Measurements from ENCODE around the gene OR2W3. TPM values are rescaled to one million over a fixed set of nuclear protein-coding genes. Genes with fewer than 3 reads are reported as not detected.

The OR2W3 gene
- total RNA-seq, 1 experiment from 2014 or later: not detected

- Histone ChIP-seq H3K4me1 (replicated peaks; ENCODE audit: insufficient read depth) (no peaks in the 10 kb centered on the region), H3F3A (ENCODE audit: insufficient read depth, low read depth) (no peaks in the 10 kb centered on the region), H3K27ac (no peak overlapping the region), H3K9me2 (ENCODE audit: insufficient read depth) (no peaks in the 10 kb centered on the region), H3K4me3 (no peak overlapping the region), H3K36me3 (ENCODE audit: low read depth) (no peaks in the 10 kb centered on the region), H3K27me3 (ENCODE audit: insufficient read depth, low read depth) (no peaks in the 10 kb centered on the region), H2AFZ (no peak overlapping the region), H4K20me1 (ENCODE audit: insufficient read depth) (no peaks in the 10 kb centered on the region), H3K9me3 (ENCODE audit: insufficient read depth, low read depth) (no peaks in the 10 kb centered on the region), H3K79me2 (ENCODE audit: low read depth) (no peaks in the 10 kb centered on the region), H3K4me2 (no peak overlapping the region)
- ChIA-PET POLR2A (ENCODE audit: unreplicated experiment) (no interaction called here), CTCF (no interaction called here)
- no TSS peak for BruUV-seq (replicated peaks)
- intact Hi-C loops (cut with micrococcal nuclease; ENCODE audit: unreplicated experiment): no loop called here
- no peak for DNase-seq
- TF ChIP-seq EZH2 (IDR thresholded peaks at IDR 0.05; ENCODE audit: low read depth) (no peak), CTCF (conservative IDR thresholded peaks at IDR 0.05) (no peak)
Observed at GRCh38 chr1:247884797-247885413, 10.5 kb upstream of the OR2W3 start.

- Histone ChIP-seq H3K79me2 (ENCODE audit: low read depth) (no peaks in the 10 kb centered on the region), H3K27ac (no peak overlapping the region), H3K9me3 (ENCODE audit: insufficient read depth, low read depth) (no peaks in the 10 kb centered on the region), H2AFZ (no peak overlapping the region), H3K4me1 (replicated peaks; ENCODE audit: insufficient read depth) (no peaks in the 10 kb centered on the region), H3K4me3 (no peak overlapping the region), H4K20me1 (ENCODE audit: insufficient read depth) (no peaks in the 10 kb centered on the region), H3K27me3 (ENCODE audit: insufficient read depth, low read depth) (no peaks in the 10 kb centered on the region), H3K4me2 (no peak overlapping the region), H3F3A (ENCODE audit: insufficient read depth, low read depth) (no peaks in the 10 kb centered on the region), H3K36me3 (ENCODE audit: low read depth) (no peaks in the 10 kb centered on the region), H3K9me2 (ENCODE audit: insufficient read depth) (no peaks in the 10 kb centered on the region)
- no peak for TF ChIP-seq EZH2 (IDR thresholded peaks at IDR 0.05; ENCODE audit: low read depth)
- no peak for TF ChIP-seq CTCF (conservative IDR thresholded peaks at IDR 0.05)
- no peak for DNase-seq
- BruUV-seq (replicated peaks): no TSS peak
- intact Hi-C loops (cut with micrococcal nuclease; ENCODE audit: unreplicated experiment): no loop called here
- ChIA-PET POLR2A (ENCODE audit: unreplicated experiment) (no interaction called here), CTCF (no interaction called here)
Observed at GRCh38 chr1:247895976-247896375, 589 bp downstream of the OR2W3 start.

- H3K9me3 ChIP-seq (ENCODE audit: insufficient read depth, low read depth): no peaks in the 10 kb centered on the region
- no peak overlapping the region for H3K27ac ChIP-seq
- H2AFZ ChIP-seq: no peak overlapping the region
- H3K27me3 ChIP-seq (ENCODE audit: insufficient read depth, low read depth): no peaks in the 10 kb centered on the region
- BruUV-seq (replicated peaks): no TSS peak
- no peak for DNase-seq
- intact Hi-C loops (cut with micrococcal nuclease; ENCODE audit: unreplicated experiment): no loop called here
- ChIA-PET CTCF (no interaction called here), POLR2A (ENCODE audit: unreplicated experiment) (no interaction called here)
- H3K9me2 ChIP-seq (ENCODE audit: insufficient read depth): no peaks in the 10 kb centered on the region
- H3K4me1 ChIP-seq (replicated peaks; ENCODE audit: insufficient read depth): no peaks in the 10 kb centered on the region
- H3F3A ChIP-seq (ENCODE audit: insufficient read depth, low read depth): no peaks in the 10 kb centered on the region
- H3K79me2 ChIP-seq (ENCODE audit: low read depth): no peaks in the 10 kb centered on the region
- TF ChIP-seq EZH2 (IDR thresholded peaks at IDR 0.05; ENCODE audit: low read depth) (no peak), CTCF (conservative IDR thresholded peaks at IDR 0.05) (no peak)
- H4K20me1 ChIP-seq (ENCODE audit: insufficient read depth): no peaks in the 10 kb centered on the region
- no peaks in the 10 kb centered on the region for H3K36me3 ChIP-seq (ENCODE audit: low read depth)
- no peak overlapping the region for H3K4me2 ChIP-seq
- H3K4me3 ChIP-seq: no peak overlapping the region
Observed at GRCh38 chr1:247904122-247904521, 8.7 kb downstream of the OR2W3 start.
